ENCODE measurements around the gene EPM2A.

EPM2A gene

DNA sequence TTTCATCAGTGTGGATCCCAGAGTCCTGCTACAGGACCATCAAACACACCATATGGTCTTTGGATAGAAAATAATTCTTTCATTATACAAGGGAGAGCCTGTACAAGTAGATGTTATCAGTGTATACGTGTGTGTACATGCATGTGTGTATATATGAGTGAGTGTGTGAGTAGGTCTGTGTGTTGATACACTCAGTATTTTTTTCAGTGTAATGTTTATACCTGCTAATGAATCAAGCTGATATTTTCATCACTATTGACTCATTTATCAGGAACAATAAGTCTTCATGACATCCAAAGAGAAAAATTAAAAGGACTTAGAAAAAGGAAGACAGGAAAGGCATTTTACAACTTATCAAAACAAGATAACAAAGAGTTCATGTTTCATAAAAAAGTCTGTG lies 66.5 kb downstream of the EPM2A start:
- DNase-seq: no peak

DNA sequence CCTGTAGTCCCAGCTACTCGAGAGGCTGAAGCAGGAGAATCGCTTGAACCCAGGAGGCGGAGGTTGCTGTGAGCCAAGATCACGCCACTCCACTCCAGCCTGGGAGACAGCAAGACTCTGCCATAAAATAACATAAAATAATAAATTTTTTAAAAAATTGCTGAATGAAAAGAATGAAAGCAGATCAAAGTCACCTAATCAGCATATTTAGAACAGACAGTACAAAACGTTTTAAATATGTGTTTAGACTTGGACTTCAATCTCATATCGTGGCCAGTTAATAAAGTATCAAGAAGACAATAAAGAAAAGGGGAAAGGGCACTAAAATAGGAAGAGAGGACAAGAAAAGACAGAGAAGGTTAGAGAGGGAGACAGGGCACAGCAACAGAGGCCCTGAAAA lies 74.6 kb downstream of the EPM2A start:
- no peak for DNase-seq

DNA sequence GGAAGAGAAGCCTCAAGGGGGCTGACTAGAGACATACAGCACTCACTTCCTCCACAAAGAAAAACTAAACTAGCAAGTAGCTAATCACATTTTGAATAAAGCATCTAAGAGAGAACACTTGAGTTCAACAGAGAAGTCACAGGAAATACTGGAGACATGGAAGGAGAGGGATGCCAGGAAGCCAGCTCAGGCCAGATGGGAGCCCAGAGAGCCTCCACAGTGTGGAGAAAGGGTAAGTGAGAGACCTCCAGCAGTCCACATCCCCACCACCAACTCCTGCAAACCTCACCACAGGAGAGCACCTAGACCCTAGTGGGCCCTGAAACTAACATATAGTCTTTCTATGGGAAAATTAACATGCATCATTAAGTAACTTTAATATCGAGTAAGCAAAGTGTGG lies 79.2 kb downstream of the EPM2A start:
- DNase-seq: no peak

DNA sequence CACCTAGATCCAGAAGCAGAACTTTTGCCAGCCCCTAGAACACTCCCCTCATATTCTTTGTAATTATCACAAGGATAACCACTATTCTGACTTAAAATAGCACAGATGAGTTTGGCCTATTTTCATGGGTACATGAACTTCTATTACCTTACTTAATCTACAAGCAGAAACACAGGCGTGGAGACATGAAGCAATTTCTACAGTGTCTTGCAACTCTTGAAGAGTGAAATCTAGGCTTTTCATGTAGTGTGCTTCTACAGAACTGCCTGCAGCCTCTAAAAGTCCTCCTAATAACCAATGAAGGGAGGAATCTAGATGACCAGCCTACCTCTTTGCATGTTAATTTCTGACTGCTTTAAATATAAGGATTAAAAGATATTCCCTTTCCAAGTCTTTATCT lies 82.7 kb downstream of the EPM2A start:
- no peak for DNase-seq

DNA sequence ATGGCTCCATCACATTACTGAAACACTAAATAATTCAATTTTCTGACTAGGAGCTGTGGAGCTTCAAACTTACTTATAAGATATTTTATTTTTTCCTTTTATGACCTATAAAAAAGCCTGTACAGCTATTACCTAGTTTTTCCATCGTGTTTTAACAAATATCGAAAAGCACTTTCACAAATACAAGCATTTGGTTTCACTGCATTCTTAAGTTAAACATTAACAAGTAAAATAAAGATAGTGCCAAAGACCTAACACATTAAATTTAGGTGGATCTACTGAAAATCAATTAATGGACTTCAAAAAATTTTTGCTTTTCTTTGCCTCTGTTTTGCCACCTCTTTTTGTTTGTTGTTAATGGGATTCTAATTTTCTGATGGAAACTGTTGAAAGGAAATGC lies 83.3 kb downstream of the EPM2A start:
- no peak for DNase-seq

DNA sequence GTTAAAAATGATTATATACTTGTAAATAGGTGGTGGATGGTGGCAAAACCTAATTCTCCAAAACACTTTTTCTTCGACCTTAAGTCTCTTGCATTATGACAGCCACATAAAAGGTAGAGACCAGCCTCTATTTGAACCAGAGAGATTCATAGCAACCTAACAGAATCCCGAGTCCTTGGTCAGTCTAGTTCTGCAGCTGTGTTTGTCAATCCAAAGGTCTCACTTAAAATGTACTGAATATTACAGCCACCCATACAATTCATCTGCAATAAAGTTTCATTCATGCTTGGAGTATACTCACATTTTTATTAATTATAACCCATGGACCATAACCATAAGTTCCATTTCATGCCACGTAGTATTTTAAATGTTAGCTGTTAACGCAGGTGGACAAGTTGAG lies 87.2 kb downstream of the EPM2A start:
- DNase-seq: no peak

DNA sequence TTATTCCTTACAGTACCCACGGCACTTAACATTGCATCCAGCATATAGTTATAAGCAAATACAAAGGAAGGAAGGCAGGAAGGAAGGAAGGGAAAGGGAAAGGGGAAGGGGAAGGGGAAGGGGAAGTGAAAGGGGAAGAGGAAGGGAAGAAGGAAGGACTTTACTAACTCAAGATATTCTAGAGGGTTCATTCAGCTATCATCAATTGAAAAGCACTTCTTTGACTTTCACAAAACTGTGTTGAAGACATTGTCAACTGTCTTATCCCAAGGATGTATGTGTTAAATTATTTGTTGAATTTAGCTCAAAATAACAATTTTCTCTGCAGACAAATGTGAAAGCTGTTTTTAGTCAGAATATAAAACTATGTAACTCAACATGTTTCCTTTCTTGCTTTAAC lies 87.7 kb downstream of the EPM2A start:
- no peak for DNase-seq

DNA sequence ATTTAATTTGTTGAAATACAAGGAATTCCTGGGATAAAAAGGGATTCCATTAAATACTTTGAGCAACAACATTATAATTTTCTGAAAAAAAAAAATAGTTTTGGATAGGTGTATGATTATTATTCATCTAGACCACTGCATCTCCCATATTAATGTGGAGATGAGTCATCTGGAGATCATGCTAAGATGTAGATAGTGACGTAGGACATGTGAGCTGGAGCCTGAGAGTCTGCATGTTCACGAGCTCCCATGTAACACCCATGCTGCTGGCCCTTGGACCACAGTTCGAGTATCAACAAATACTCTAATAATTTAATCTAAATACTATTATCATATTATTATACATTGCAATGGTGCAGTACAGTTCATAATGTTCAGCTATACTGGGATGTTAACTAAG lies 91.6 kb downstream of the EPM2A start:
- no peak for DNase-seq

DNA sequence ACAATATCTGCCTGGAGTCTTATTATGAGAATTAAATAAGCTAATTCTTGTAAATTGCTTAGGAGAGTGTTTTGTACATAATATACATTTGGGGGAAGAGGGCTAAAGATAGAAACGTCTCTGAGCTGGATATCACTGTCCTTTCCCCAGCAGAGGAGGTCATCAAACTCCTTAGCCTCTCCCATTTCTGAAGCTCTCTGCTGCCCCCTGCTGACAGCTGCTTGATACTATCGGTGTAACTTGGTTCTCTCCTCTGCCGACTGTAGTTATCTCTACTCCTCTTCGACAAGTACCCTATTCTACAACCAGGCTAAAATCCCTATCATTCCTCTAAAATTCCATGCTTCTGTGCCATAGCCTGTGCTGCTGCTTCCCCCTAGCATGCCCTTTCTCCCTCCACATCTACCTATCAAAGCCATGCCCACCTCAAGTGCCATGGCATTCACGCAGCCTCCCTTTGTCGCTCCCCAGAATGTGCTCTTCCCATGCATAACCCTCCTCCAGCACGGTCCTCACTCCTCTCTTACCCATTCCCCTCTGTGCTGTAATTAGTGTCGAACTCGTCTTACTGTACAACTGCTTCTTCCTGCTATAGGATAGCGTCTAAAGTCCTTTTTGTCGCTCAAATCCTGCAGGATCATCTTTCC lies 101.2 kb downstream of the EPM2A start:
- DNase-seq: peak; percentile 65 to 93 (median 84)

DNA sequence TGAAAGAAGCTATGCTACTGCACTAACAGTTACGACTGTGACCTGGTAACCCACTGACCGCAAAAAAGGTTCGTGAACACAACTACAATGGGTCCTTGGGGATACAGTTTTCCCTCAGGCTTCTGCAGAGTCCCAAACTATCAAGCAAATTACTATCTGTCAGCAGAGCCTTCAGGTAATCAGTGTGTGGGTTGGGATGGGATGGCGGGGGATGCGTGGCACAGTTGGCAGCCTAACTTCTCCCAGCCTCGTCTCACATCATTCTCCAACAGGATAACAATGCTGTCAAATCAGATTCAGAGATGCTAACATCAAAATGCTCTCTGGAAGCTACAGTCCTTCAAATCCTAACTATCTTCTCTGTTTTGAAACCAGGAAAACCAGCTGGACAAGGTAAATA lies 102.3 kb downstream of the EPM2A start:
- no peak for DNase-seq

DNA sequence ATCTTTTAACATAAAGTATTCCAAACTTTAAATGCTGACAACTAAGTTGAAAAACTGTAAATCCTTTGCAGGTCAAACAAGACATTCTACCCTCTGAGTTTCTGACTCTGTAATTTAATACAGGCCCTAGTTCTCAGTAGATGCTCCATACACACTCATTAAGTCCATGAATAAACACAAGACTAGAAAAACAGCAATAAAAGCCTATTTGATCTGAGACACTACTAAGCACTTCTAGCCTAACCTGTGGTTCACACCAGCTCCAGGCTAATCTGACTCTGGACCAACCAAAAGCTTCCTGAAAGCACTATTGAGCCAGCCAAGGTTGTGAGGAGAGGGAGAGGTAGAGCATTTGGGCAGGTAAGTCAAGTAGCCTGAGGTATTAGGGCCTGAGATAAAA lies 103.9 kb downstream of the EPM2A start:
- peak in 2 of 3 experiments; percentile 42 to 72 for DNase-seq

DNA sequence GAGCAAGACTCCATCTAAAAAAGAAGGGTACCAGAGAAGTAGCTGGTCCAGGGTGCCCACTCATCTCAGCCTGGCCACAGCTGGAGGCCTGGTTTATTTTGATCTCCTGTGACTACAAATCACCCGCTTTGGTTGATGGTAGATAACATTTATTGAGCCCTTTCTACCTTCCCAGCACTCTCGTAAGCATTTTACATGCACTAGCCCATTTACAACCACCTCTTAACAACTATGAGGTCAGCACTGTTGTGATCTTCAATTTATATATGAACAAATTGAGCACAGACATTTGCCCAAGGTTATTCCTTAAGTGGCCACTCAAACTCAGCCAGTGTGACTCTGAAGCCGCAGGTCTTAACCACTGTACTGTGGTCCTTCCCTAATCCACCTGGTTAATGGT lies 104.7 kb downstream of the EPM2A start:
- peak in 1 of 3 experiments; percentile 17 for DNase-seq

DNA sequence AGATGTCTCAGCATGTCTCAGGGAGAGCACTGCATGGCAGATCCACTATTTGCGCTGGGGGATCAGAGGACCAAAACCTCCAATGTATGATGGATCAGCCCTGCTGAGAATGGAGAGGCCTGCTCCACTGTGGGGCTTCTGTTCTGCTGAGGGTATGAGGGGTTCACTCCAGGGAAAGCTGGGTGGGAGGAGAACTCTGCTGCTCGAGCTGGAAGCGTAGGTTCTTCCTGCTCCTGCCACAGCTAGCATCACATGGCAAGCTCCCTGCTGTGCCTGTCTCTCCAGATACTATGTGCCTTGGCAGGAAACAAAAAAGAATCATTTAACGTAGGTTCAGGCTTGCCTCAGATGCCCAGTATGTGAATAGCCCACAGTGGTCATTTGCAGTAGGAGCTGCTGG lies 105.8 kb downstream of the EPM2A start:
- DNase-seq: no peak

DNA sequence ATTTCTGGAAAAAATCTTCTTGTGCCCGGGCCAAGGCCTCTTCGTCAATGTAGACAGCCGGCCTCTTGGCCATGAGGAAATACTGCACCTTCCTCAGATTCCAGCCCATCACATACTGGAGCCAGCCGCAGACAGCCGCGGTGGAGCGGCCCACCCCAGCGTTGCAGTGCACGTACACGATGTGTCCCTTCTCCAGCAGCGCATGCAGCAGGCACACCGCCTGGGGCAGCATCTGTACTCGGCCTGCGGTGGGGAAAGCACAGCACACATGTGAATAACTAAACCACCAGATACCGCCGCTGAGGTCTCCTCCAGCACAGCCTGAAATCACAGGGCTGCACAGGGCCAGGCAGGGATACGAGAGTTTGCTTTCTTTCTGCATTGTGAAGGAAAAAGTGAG lies 107.9 kb downstream of the EPM2A start:
- no peak for DNase-seq

DNA sequence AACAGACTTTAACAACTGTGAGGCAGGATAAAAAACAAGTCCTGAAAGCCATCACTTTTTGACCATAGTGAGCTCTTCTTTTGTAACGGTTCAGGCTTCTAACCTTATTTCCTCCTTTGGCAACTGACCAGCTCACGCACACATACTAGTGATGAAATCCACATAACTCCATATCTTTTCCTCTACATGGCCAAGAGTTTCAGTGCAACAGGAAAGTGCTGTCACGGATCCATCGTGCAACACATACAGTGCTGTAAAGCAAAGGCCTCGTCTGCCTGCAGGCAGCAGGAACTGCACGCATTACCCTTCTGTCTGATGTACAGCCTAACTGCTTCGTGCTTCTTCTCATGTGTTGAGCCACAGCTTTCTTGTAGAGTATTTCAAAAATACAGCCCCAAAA lies 108.5 kb downstream of the EPM2A start:
- no peak for DNase-seq

DNA sequence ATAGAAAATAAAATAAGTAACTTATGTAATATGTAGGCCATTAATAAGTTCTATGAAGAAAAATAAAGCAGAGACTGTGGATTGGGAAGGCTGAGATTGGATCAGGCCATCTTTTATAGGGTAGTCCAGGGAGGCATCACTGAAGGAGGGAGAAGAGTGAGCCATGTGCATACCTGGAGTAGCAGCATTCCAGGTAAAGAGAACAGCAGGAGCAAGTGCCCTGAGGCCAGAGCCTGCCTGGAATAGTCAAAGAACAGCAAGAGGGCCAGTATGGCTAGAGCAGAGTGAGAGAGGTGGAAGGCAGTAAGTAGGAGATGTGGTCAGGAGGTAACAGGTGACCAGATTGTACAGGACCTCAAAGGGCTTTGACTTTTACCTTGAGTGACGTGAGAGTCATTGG lies 112.1 kb downstream of the EPM2A start:
- no peak for DNase-seq

DNA sequence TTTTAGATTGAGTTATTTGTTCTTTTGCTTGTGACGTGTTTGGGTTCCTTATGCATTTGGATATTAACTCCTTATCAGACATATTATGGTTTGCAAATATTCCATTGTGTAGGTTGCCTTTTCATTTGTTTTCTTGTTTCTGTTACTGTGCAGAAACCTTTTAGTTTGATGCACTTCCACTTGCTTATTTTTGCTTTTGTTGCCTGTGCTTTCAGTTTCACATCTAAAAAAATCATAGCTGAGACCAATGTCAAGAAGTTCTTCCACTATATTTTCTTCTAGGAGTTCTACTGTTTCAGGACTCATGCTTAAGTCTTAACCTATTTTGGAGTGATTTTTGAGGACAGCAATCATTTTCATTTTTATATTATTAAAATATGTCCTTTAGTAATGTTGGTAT lies 113.5 kb downstream of the EPM2A start:
- no peak for DNase-seq

DNA sequence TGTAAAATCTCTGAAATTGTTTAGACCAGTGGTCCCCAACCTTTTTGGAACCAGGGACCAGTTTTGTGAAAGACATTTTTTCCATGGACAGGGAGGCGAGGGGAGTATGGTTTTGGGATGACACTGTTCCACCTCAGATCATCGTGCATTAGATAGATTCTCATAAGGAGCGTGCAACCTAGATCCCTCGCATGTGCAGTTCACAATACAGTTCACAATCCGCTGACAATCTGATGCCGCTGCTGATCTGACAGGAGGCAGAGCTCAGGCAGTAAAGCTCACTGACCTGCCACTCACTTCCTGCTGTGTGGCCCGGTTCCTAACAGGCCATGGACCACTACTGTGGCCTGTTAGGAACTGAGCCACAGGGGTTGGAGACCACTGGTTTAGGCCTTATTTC lies 115.2 kb downstream of the EPM2A start:
- DNase-seq: no peak

DNA sequence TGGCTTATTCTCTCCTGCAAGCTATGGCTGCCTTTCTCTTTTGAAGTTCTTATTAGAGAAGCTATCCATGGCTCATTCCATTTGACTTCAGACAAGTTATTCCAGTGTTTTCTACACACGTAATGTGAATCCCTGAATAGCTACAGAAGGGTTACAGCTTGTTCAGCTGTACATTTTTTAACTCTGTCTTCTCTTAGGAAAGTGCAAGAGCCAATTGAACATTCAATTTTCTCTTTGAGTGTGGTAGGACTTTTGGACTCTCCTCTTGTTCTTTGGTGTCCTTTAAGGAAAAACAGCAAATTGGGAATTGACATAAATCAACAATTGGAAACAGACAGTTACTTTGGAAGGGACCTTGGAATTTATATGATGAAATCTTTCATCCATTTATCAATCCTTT lies 125.8 kb downstream of the EPM2A start:
- DNase-seq: no peak

DNA sequence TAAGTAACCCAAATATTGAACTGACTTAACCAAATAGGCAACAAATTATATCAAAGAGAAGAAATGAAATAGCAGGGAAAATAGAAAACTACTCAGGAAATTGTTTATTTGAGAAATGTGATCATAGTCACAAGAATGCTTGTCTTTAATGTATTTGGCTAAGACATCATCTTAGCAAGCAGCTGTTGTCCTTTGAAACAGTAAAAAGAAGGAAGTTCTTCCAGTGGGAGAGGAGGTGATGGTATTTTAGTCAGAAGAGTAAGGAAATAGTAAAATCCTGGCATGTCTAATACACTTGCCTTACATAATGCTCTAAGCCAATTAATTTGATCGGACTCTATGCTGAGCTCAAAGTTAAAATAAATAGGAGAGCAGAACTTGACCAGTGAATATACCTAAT lies 126.5 kb downstream of the EPM2A start:
- no peak for DNase-seq

DNA sequence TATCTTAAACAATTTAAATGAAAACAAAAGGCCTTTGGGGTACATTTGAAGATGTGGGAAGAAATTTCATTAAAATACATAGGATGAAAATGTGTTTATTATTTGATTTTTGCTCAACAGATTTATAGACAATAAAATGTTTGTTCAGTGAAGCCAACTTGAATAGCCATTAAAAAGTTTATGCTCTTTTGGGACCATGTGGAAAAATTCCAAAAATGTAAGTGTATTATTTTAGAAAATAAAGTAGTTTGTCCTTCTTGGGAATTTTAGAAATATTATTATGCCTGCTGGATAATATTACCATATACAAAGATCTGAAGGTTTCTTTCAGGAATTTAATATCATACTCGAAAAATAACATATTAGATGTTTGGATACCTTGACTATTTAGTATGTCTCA lies 131.3 kb downstream of the EPM2A start:
- DNase-seq: no peak

DNA sequence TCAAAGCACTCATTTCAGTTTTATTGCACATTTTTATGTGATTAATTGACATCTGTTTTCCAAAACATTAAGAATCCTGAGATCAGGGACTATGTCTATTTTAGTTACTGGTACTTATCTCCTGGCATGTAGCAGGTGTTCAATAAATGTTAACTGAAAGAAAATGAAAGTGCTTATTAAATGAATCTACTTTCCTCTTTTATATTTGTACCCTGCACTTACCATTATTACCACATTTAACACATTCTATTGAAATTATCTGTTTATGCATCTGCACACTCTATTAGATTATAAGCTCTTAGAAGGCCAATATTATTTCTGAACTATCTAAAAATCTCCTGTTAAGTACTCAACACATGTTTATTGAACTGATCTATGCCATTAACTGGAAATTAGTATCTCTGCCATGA lies 131.9 kb downstream of the EPM2A start:
- DNase-seq: no peak

DNA sequence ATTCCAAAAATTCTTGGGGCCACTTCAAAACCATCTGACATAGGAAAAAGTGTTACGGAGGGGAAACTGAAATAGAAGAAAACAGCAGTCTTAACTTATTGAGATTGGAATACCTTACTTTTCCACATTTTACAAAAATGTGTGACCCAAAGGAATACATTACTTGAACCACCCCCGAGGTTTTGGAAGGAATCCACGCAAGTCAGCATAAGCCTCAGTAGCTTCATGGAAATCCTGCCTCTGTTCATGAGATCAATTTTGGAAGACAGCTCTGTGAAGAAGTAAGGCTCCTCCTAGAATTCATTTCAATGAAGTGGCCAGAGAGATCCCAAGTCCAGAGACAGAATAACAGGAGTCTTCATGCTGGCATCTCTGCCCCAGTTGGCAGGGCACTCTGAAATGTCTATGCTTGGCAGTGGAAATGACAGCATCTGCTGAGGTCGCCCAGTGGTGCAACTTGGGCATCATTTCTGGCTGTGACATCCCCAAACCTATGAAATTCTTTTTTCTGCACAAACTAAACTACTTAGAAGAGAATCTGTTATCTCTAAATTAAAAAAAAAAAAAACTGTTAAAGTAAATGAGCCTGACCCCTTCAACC lies 132.5 kb downstream of the EPM2A start:
- DNase-seq: no peak

DNA sequence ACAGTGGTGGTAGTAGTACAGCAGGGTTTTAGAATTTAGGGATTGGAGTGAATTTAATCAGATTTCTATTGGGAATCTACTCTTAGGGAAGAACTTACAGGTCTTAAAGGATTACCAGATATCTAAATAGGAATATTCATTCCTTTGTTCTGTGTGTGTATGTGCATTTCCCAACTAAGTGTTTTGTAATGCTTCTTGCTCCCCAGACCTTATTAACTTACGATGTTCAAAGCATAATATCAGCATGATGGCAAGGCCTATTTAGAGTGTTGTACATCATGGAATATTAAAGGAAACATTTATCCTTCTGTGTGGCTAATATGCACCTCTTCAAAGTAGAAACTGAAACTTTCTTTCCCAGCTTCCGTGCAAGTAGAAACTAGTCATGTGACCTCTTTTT lies 133.9 kb downstream of the EPM2A start:
- no peak for DNase-seq

DNA sequence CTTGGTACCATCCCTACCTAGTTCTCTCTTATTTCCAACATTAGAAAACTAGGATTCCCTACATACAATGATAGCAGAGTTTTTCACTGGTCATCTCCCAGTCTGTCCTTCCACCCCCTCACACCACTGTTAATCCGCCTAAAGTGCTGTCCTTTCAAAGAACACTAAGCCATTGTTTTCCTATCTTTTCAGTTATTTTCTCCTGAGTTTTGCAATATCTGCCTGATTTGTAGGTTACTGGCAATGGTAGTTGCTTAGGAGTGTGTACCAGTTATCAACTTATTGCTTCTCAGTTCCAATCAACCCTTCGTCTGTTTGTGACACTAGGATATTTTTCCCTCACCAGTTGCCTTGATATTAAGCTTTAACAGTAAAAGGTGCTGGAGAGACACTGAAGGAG lies 135.0 kb downstream of the EPM2A start:
- DNase-seq: no peak

Data from NCI-H1417 (cell line).